SK-N-SH (cell line): Measurements from ENCODE around the gene C2CD3. TPM values are rescaled to one million over a fixed set of nuclear protein-coding genes. Genes with fewer than 3 reads are reported as not detected.

Source experiments
- CTCF ChIA-PET: fragments of 300-600, 350-600 bp; formaldehyde crosslinking; extraction: SDS; loops from one replicate; lab custom pipeline; 2021; lab: Yijun Ruan, JAX
- POLR2A ChIA-PET: fragments of 350-600 bp; sonication (Branson Sonifier 250); formaldehyde crosslinking; extraction: SDS; loops from one replicate; lab custom pipeline; 2020; ENCODE audit warnings: antibody characterized with exemption, inconsistent platforms; lab: Yijun Ruan, JAX
- DNase-seq: peaks from one replicate; pipeline ENCODE4 v3.0.0; 2012
- H2AFZ ChIP-seq: fragments of 200-600 bp; sonication (generic); 2 replicates; pipeline ENCODE4 v1.8.1; 2016; ENCODE audit warnings: antibody characterized with exemption, mild to moderate bottlenecking, low read depth
- H3F3A ChIP-seq: fragments of 200-600 bp; sonication (generic); replicated peaks from 2 replicates; pipeline ENCODE3; 2016; ENCODE audit warnings: antibody characterized with exemption, mild to moderate bottlenecking; ENCODE audit not compliant: insufficient read depth
- H3K27ac ChIP-seq, 2 experiments: fragments of 200-500 bp in 1 of 2; fragments of 200-600 bp in 1 of 2; sonication (Bioruptor generic) in 1 of 2; sonication (generic), shearing (Covaris generic) in 1 of 2; 2 replicates each; pipeline versions ENCODE4 v1.5.1 to v1.6.1; 2014 to 2016; ENCODE audit warnings: low read depth in 2 of 2, inconsistent platforms in 1 of 2, low read length in 1 of 2, mild to moderate bottlenecking in 1 of 2, mixed read lengths in 1 of 2
- H3K27me3 ChIP-seq: fragments of 200-600 bp; sonication (generic), shearing (Covaris generic); 2 replicates; pipeline ENCODE4 v1.6.1; 2016; ENCODE audit warnings: mixed run types; ENCODE audit not compliant: insufficient read depth
- H3K36me3 ChIP-seq, 2 experiments: fragments of 200-500 bp in 1 of 2; fragments of 200-600 bp in 1 of 2; sonication (Bioruptor generic) in 1 of 2; sonication (generic) in 1 of 2; replicated peaks in 1 of 2; 2 replicates each; pipeline versions ENCODE3 to v1.5.1; 2014 to 2016; ENCODE audit warnings: low read length in 1 of 2, mild to moderate bottlenecking in 1 of 2; ENCODE audit not compliant: insufficient read depth in 2 of 2, control insufficient read depth in 1 of 2
- H3K4me1 ChIP-seq, 2 experiments: fragments of 200-500 bp in 1 of 2; fragments of 200-600 bp in 1 of 2; sonication (Bioruptor generic) in 1 of 2; sonication (generic), shearing (Covaris generic) in 1 of 2; 2 replicates each; pipeline versions ENCODE4 v1.5.1 to v1.6.1; 2014 to 2016; ENCODE audit warnings: low read depth in 1 of 2, low read length in 1 of 2, mixed run types in 1 of 2; ENCODE audit not compliant: insufficient read depth in 2 of 2, control insufficient read depth in 1 of 2
- H3K4me2 ChIP-seq: fragments of 200-600 bp; sonication (generic), shearing (Covaris generic); 2 replicates; pipeline ENCODE4 v1.6.1; 2017; ENCODE audit warnings: mixed run types
- H3K4me3 ChIP-seq, 2 experiments: fragments of 200-500 bp in 1 of 2; fragments of 200-600 bp in 1 of 2; sonication (Bioruptor generic) in 1 of 2; sonication (generic), shearing (Covaris generic) in 1 of 2; 2 replicates each; pipeline versions ENCODE4 v1.5.1 to v1.8.1; 2014 to 2016; ENCODE audit warnings: low read depth in 2 of 2, inconsistent platforms in 1 of 2, low read length in 1 of 2, mild to moderate bottlenecking in 1 of 2, mixed read lengths in 1 of 2, moderate library complexity in 1 of 2
- H3K79me2 ChIP-seq: fragments of 200-600 bp; sonication (generic); 2 replicates; pipeline ENCODE4 v1.8.1; 2017; ENCODE audit warnings: mild to moderate bottlenecking; ENCODE audit not compliant: insufficient read depth
- H3K9ac ChIP-seq: fragments of 200-600 bp; sonication (generic); 2 replicates; pipeline ENCODE4 v1.6.1; 2017; ENCODE audit warnings: mixed run types
- H3K9me2 ChIP-seq: fragments of 200-600 bp; sonication (generic); 2 replicates; pipeline ENCODE4 v1.6.1; 2017; ENCODE audit warnings: mixed run types
- H3K9me3 ChIP-seq: fragments of 200-600 bp; sonication (generic); 2 replicates; pipeline ENCODE4 v1.6.1; 2017; ENCODE audit warnings: mixed run types, mild to moderate bottlenecking, moderate library complexity
- H4K20me1 ChIP-seq: fragments of 200-600 bp; sonication (generic); 2 replicates; pipeline ENCODE4 v1.6.1; 2017; ENCODE audit warnings: mild to moderate bottlenecking, mixed run types; ENCODE audit not compliant: insufficient read depth
- CTCF ChIP-seq: fragments of 200-600 bp; sonication (generic); IDR thresholded peaks from 2 replicates; pipeline ENCODE4 v1.6.1; 2017; ENCODE audit warnings: antibody characterized with exemption, mild to moderate bottlenecking, moderate library complexity
- ELF1 ChIP-seq: IDR thresholded peaks from 2 replicates; pipeline ENCODE4 v1.4.0; 2012
- EZH2phosphoT487 ChIP-seq: fragments of 200-600 bp; sonication (generic); IDR thresholded peaks from 2 replicates; pipeline ENCODE4 v1.6.1; 2017; ENCODE audit warnings: low read depth, mixed run types, mild to moderate bottlenecking, antibody characterized with exemption, moderate library complexity, borderline replicate concordance
- FOSL2 ChIP-seq: IDR thresholded peaks from 2 replicates; pipeline ENCODE4 v1.4.0; 2012; ENCODE audit warnings: low read depth, mild to moderate bottlenecking, moderate library complexity, borderline replicate concordance
- FOXJ3 ChIP-seq: sonication (generic); formaldehyde crosslinking; IDR thresholded peaks from 2 replicates; pipeline ENCODE4 v1.5.1; 2020; ENCODE audit warnings: mild to moderate bottlenecking, missing genetic modification reagents
- GATA2 ChIP-seq: sonication (generic); formaldehyde crosslinking; IDR thresholded peaks from 2 replicates; pipeline ENCODE4 v1.5.0; 2020; ENCODE audit warnings: mild to moderate bottlenecking, missing genetic modification reagents
- IRF3 ChIP-seq: fragments of 150-350 bp; IDR thresholded peaks from 2 replicates; pipeline ENCODE4 v1.6.1; 2016; ENCODE audit warnings: mild to moderate bottlenecking, low read depth, low read length
- JUND ChIP-seq: IDR thresholded peaks from 2 replicates; pipeline ENCODE4 v1.4.0; 2012
- MXI1 ChIP-seq: IDR thresholded peaks from 2 replicates; pipeline ENCODE4 v1.6.1; 2012; ENCODE audit warnings: mild to moderate bottlenecking, low read depth, low read length, improper control_type of control experiment
- NFIC ChIP-seq: IDR thresholded peaks from 2 replicates; pipeline ENCODE4 v1.4.0; 2012; ENCODE audit warnings: borderline replicate concordance
- PBX3 ChIP-seq: IDR thresholded peaks from 2 replicates; pipeline ENCODE4; 2012
- RCOR1 ChIP-seq: fragments of 150-350 bp; IDR thresholded peaks from 2 replicates; pipeline ENCODE4 v1.6.1; 2017; ENCODE audit warnings: antibody characterized with exemption, low read length
- RFX5 ChIP-seq: IDR thresholded peaks from 2 replicates; pipeline ENCODE4 v1.6.1; 2012; ENCODE audit warnings: mild to moderate bottlenecking, improper control_type of control experiment, low read length
- SMC3 ChIP-seq: IDR thresholded peaks from 2 replicates; pipeline ENCODE4 v1.6.1; 2012; ENCODE audit warnings: low read depth, low read length, improper control_type of control experiment
- TEAD4 ChIP-seq: IDR thresholded peaks from 2 replicates; pipeline ENCODE4 v1.4.0; 2012; ENCODE audit warnings: mild to moderate bottlenecking, borderline replicate concordance; ENCODE audit not compliant: insufficient read depth
- WGBS: methylation state at CpG from one replicate; pipeline ENCODE4 v1.1.6; 2017; ENCODE audit warnings: low lambda C conversion rate; 5-methylcytosine and 5-hydroxymethylcytosine counted together
- polyA plus RNA-seq, 3 experiments: library from polyadenylated mRNA; depleted of rRNA; stranded (reverse); fragments of >200 nt; gene quantifications; 2 replicates each; pipeline ENCODE4 v1.2.3, GENCODE V29; 2012
- TF ChIP-seq, protein P1 (sequence below): IDR thresholded peaks from 2 replicates; pipeline ENCODE4 v1.4.0; 2012; ENCODE audit warnings: low read depth, borderline replicate concordance
- TF ChIP-seq, protein P2 (sequence below): IDR thresholded peaks from 2 replicates; pipeline ENCODE4 v1.4.0; 2012; ENCODE audit warnings: low read depth

The C2CD3 gene
- polyA plus RNA-seq, 1 of the 3 experiments (the other 2 are of a cell fraction), result 7.0 TPM

- Histone ChIP-seq H3K9ac (no peak overlapping the region), H3K4me2 (no peak overlapping the region), H4K20me1 (peaks cover 9% of the 10 kb centered on the region; the same call in 1 of the 2 replicates), H3K27ac (no peak overlapping the region), H3K79me2 (peaks cover 94% of the 10 kb centered on the region), H3K9me2 (no peaks in the 10 kb centered on the region), H3K9me3 (no peaks in the 10 kb centered on the region), H3K4me1 (no peaks in the 10 kb centered on the region), H3F3A (peaks cover 25% of the 10 kb centered on the region), H3K36me3 (peaks cover 6 to 37% of the 10 kb centered on the region in 2 experiments), H3K27me3 (no peaks in the 10 kb centered on the region), H2AFZ (no peak overlapping the region), H3K4me3 (no peak overlapping the region)
- no peak for DNase-seq
- ChIA-PET CTCF (no interaction called here), POLR2A (no interaction called here)
- TF ChIP-seq PBX3 (no peak), JUND (no peak), RCOR1 (no peak), GATA2 (CRISPR knock-in tag) (no peak), ELF1 (no peak), FOXJ3 (CRISPR knock-in tag) (no peak), NFIC (no peak), TEAD4 (no peak), IRF3 (no peak), RFX5 (no peak), EZH2phosphoT487 (no peak), FOSL2 (no peak), CTCF (no peak), MXI1 (no peak), SMC3 (no peak)
- TF ChIP-seq, protein P1, sequence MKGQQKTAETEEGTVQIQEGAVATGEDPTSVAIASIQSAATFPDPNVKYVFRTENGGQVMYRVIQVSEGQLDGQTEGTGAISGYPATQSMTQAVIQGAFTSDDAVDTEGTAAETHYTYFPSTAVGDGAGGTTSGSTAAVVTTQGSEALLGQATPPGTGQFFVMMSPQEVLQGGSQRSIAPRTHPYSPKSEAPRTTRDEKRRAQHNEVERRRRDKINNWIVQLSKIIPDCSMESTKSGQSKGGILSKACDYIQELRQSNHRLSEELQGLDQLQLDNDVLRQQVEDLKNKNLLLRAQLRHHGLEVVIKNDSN, result no peak
- TF ChIP-seq, protein P2, sequence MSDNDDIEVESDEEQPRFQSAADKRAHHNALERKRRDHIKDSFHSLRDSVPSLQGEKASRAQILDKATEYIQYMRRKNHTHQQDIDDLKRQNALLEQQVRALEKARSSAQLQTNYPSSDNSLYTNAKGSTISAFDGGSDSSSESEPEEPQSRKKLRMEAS, result no peak
- 87% methylated on average over 5 of the region's 5 CpGs for WGBS
These were observed 14.5 kb upstream of the C2CD3 start for GRCh38 chr11:74185285-74185684.
